NK-92 (cell line): ENCODE results near the gene MTMR6.
"Not testable (repeated sequence)": the region's sequence is repeated elsewhere in the genome, so short reads cannot be mapped to it uniquely, and the experiment has no call there.

Experiments used
- DNase-seq: peaks from one replicate; lab custom pipeline; 2025; ENCODE audit not compliant: unreplicated experiment; lab: John Stamatoyannopoulos, UW

The MTMR6 gene

GRCh38 chr13:25286969-25287961 lies at the start of gene MTMR6:
MTMR6 (minus strand) TSS chr13:25287488; CDS start chr13:25287247, 241 bp downstream.
- DNase-seq = peak; percentile 56

DNA sequence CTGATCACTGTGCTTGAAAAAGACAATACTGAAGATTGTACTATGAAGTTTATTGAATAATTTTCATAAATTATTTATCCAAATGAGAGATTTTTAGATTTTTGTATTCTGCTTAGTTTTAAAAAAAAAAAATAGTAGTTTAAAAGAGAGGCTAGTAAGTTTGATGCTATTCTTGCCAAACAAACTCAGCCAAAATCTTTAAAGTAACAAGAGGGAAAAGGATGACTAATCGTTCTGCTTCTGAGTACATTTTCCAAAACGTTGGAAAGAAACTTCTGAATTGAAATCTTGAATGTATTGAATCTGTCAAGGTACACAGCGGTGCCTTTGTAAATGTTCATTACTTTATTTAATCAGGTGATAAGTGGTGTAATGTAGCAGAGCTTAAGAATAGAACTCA lies 48.6 kb upstream of the MTMR6 start:
- no peak for DNase-seq

GRCh38 chr13:25330541-25330940 lies 43.3 kb upstream of the MTMR6 start:
- no peak for DNase-seq

DNA sequence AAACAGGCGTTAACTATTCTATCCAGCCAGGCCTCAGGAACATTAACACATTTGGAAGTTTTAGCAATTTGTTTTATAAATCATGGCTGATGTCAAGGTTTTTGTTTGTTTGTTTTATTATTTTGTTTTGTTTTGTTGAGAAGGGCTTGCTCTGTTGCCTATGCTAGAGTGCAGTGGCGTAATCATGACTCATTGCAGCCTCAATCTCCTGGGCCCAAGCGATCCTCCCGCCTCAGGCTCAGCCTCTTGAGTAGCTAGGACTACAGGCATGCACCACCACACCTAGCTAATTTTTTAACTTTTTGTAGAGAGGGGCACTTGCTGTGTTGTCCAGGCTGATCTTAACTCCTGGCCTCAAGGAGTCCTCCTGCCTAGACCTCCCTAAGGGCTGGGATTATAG lies 42.4 kb upstream of the MTMR6 start:
- no peak for DNase-seq

- DNase-seq = no peak
These were observed 36.8 kb upstream of the MTMR6 start for GRCh38 chr13:25324100-25324499.

DNA sequence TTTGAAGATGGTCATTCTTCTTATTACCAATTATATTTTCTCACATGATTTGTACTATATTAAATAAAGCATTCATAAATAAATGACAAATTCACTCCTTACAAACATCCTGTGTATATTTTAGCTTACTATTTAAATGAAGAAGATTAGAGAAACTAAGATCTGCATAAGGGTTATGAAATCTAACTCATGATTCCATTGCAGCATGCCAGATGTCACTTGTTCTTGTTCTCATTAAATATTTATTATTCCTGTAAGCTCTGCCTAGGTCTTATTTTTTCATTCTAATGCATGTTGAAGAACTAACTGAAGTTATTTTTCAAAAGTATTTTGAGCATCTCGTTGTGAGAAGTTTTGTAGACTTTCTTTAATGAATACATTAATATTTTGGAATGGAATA lies 32.5 kb upstream of the MTMR6 start:
- DNase-seq = no peak

GRCh38 chr13:25318946-25319345 lies 31.7 kb upstream of the MTMR6 start:
- DNase-seq = not testable (repeated sequence)

- DNase-seq = no peak
These were observed 23.6 kb upstream of the MTMR6 start for GRCh38 chr13:25310891-25311290.

DNA sequence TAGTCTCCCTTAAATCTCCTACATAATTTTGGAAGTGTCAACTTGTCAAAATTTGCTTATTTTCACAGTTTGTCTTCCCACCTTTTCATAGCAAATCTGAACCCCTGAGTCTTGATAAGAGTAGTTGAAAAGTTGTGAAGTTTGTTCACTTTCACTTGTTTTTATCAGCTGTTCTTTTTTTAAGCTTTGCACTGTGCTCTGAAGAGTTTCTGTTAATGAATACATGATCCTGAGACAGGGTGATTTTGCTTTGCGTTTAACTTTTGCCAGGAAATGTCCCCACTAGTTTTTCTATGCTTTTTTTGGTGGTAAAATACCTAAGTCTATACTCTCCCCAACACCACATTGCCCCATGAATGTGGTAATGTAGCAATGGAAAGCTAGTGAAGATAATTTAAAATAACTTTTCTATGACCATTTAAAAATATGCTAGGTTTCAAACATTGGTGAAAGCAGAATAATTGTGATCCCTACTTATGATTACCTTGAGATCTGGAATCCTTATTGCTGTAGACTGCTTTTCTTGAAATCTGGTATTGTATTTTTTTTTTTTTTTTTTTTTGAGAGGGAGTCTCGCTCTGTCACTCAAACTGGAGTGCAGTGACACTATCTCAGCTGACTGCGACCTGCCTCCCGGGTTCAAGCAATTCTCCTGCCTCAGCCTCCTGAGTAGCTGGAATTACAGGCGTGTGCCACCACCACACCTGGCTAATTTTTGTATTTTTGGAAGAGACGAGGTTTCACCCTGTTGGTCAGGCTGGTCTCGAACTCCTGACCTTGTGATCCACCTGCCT lies 19.6 kb upstream of the MTMR6 start:
- DNase-seq = no peak

GRCh38 chr13:25302121-25302520 lies 14.8 kb upstream of the MTMR6 start:
- DNase-seq = no peak

DNA sequence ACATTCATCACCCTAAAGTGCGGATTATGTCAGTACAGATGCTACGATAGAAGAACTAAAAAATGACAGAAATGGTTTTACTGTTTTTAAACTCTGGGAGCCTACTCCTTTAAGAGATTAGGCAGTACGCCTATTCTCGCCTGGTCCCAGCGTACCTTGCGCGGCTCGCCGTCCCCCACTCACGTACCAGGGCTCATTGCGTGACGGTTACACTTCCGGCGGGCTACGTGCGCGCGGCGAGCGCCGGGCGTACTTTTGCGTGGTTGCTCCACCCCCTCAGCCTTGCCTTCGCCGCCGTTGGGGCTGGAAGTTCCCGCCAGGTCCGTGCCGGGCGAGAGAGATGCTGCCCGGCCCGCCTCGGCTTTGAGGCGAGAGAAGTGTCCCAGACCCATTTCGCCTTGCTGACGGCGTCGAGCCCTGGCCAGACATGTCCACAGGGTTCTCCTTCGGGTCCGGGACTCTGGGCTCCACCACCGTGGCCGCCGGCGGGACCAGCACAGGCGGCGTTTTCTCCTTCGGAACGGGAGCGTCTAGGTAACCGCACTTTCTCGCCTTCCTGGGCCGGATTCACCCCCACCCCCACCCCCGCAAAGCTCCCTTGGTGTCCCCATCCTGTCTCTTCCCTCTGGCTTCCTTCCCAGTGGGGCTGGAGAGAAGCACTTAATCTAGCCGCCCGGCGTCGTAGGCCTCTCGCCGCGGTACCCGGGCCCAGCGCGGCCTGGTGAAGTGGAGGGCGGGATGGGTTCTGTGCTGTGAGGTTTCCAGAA lies 14.2 kb upstream of the MTMR6 start, which contains the start of gene NUP58:
Gene NUP58 (plus strand): TSS at position 279 of the 767 bp plus-strand sequence. CDS start 149 bp downstream, at position 428.
- peak; percentile 63 for DNase-seq

GRCh38 chr13:25300861-25301346 lies 13.6 kb upstream of the MTMR6 start:
- no peak for DNase-seq

GRCh38 chr13:25295701-25296100 lies 8.4 kb upstream of the MTMR6 start:
- no peak for DNase-seq

DNA sequence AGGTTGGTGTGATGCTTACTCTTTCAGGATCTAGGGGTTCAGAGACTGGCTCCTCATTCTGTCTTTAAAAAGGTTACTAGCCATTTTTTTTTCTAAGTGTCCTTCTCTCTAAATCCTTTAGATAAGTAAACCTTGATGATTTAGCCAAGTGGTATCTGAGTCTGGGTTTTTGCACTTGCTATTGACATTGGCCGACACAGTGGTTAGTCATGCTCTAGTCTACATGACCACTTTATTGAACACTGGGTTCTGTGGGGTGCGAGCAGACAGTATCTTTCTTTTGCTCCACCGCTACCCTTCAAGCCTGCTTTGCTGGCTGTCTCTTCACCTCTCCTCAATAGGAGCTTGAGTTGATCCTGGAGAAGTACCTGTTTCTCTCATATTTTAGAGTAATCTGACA lies 7.9 kb upstream of the MTMR6 start:
- no peak for DNase-seq

DNA sequence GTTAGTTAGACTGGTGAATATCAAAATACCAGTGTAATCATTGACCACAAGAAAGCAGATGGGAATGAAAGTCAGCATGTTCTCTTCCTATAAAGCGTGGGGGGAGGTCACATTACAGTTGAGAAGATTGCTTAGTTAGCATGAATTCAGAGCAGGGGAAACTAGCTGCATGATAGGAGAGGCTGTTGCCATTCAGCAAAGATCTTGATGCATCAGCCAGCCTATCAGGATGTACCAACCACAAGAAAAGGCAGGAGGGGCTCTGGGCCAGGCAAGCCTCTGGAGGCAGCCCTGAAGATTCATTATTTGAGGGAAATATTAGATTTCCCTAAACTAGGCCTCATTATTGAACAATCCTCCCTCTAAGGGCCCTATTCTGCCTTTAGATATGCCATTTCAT lies 5.0 kb upstream of the MTMR6 start:
- no peak for DNase-seq

DNA sequence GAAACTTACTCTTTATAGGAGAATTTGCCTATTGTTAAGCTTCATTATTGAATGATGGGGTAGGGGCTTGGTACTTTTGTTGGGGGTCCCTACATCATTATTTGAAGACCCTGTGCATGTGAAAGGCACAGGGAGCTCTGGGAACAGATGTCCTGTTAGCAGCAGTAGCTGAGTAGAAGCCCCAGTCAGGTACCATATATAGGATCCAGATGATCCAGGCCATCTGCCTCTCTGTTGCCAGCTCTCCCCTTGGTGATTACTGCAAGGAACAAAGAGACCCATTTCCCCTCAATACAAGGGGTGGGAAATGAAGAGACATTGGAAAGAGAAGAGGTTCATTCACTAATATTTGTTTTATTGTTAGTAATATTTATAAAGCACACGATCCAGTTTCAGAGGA lies 4.4 kb upstream of the MTMR6 start:
- DNase-seq = no peak

GRCh38 chr13:25288966-25289365 lies 1.7 kb upstream of the MTMR6 start:
- DNase-seq = no peak

DNA sequence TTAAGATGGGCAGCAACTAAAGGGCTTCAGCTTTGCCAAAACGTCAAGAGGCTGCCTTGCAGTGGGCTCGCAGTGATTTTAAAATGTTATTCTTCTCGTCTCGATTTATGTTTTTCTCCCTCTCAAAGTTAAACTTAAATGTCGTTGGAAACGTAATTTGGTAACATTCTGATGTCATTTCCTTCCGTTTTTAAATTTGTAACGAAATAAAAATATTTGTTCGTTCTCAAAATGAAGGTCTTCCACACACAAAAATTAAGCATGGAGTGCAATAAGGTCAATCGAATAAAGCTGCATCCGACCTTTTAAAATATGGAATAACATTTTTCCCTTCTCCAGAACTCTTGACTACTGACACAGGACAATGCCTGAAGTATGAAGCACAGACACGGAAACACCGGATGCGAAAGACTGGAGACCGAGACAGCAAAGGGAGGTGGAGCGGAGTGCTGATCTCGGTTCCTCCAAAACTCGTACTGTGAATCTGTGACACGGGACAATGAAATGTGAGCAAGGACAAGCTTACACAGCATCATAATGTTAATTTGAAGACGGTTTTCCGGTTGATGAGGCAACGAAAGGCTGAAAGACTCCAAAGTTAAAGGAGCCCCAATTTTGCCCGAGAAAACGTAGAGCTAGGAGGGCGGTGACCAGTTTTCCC lies 850 bp downstream of the MTMR6 start:
- DNase-seq = no peak

GRCh38 chr13:25281935-25282332 lies 5.4 kb downstream of the MTMR6 start:
- DNase-seq = no peak

DNA sequence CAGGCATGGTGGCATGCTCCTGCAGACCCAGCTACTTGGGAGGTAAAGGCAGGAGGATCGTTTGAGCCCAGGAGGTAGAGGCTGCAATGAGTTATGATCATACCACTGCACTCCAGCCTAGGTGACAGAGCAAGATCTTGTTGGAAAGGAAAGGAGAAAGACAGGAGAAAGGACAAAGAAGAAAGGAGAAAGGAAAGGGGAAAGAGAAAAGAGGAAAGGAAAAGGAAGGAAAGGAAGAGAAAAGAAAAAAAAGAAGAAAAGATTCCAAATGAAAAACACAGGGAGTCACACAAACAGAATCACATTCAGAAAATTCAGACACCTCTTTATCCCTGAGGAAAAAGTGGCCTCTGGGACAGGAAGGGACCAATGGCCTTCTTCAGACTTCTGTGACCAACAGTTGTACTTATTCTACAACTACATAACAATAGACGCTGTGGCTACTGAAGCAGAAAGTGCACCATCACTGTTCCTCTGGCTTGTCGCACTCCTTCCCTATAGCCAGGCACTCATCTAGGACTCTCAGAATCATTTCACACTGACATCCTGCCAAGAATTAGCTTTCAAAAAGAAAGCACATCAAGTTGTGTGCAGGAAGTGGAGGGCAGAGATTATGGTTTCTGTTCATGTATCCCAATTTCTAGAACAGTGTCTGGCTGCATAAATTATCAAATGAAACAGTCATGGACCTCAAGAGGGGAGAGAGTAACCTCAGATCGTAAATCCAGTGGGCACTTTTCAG lies 5.9 kb downstream of the MTMR6 start:
- no peak for DNase-seq
